Prostate gland (tissue), 2 donors: ENCODE results near the gene SPOCK1.

Experiments used
- CTCF ChIP-seq, 4 experiments: fragments of 200-600 bp in 2 of 4; fragments of 450-650 bp in 2 of 4; sonication (generic) in 2 of 4; IDR thresholded peaks; 1 replicate in 3 of 4; 2 replicates in 1 of 4; pipeline ENCODE4 v1.5.1; 2016 to 2019; ENCODE audit warnings: antibody characterized with exemption in 4 of 4, mild to moderate bottlenecking in 2 of 4, moderate library complexity in 2 of 4
- POLR2A ChIP-seq: fragments of 450-650 bp; IDR thresholded peaks from one replicate; pipeline ENCODE4 v1.6.1; 2016; ENCODE audit warnings: antibody characterized with exemption, mild to moderate bottlenecking
- POLR2AphosphoS5 ChIP-seq: sonication (generic); formaldehyde crosslinking; IDR thresholded peaks from one replicate; pipeline ENCODE4 v1.6.1; 2017; ENCODE audit warnings: antibody characterized with exemption

- TF ChIP-seq CTCF (IDR thresholded peaks at IDR 0.05) (no peak), POLR2A (no peak), POLR2AphosphoS5 (no peak)
Measured at GRCh38 chr5:137215780-137216179, 283.3 kb downstream of the SPOCK1 start.
